ENCODE data around the gene IGSF9.

DNA sequence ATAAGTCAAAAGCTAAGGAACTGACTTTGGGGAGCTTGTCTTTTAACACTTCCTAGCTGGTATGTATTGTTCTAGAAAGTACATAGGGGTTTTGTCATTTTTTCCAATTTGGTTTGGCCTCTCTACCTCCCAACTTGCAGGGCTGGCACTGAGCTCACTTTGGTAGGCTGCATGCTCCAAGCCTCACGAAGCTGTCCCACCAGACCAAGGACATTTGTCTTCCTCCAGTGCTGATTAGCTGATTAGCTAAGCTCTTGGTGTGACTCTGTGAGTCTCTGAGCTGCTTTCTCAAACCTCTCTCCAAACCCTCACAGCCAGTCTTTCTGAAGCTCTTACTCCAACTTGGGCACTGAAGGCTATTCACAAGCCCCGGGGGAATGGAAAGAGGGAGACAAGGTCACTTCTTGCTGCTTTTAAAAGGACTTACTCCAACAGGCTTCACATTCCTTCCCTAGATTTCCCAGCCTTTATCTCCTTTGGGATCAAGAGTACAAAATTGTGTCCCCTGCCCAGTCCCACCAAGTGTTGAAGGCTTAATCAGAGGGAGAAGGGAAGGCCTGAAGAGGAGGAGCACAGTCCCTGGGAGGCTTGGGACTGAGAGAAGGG lies 44.6 kb downstream of the IGSF9 start:
- TF ChIP-seq, protein P1, sequence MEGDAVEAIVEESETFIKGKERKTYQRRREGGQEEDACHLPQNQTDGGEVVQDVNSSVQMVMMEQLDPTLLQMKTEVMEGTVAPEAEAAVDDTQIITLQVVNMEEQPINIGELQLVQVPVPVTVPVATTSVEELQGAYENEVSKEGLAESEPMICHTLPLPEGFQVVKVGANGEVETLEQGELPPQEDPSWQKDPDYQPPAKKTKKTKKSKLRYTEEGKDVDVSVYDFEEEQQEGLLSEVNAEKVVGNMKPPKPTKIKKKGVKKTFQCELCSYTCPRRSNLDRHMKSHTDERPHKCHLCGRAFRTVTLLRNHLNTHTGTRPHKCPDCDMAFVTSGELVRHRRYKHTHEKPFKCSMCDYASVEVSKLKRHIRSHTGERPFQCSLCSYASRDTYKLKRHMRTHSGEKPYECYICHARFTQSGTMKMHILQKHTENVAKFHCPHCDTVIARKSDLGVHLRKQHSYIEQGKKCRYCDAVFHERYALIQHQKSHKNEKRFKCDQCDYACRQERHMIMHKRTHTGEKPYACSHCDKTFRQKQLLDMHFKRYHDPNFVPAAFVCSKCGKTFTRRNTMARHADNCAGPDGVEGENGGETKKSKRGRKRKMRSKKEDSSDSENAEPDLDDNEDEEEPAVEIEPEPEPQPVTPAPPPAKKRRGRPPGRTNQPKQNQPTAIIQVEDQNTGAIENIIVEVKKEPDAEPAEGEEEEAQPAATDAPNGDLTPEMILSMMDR (conservative IDR thresholded peaks at IDR 0.05; ENCODE audit: low read depth, low read length): no peak
- TF ChIP-seq EZH2 (IDR thresholded peaks at IDR 0.05; ENCODE audit: low read length, unreplicated experiment): no peak

Data from PC-3 (cell line).